HepG2 (cell line): Measurements from ENCODE around the gene FGF19. TPM values are rescaled to one million over a fixed set of nuclear protein-coding genes. Genes with fewer than 3 reads are reported as not detected.

Source experiments
- FLYWCH1 ChIP-seq: sonication (generic); formaldehyde crosslinking; IDR thresholded peaks from 2 replicates; pipeline ENCODE4 v1.8.1; 2023; ENCODE audit warnings: mild to moderate bottlenecking, missing genetic modification reagents
- GTF2F1 ChIP-seq: fragments of 150-350 bp; IDR thresholded peaks from 2 replicates; pipeline ENCODE4 v1.6.1; 2014; ENCODE audit warnings: low read length
- HNF4G ChIP-seq, 2 experiments: sonication (generic) in 1 of 2; formaldehyde crosslinking in 1 of 2; IDR thresholded peaks; 2 replicates each; pipeline versions ENCODE4 v1.4.0 to v1.6.1; 2011 to 2020; ENCODE audit warnings: borderline replicate concordance in 2 of 2, low read depth in 2 of 2, mild to moderate bottlenecking in 2 of 2, low read length in 1 of 2, missing genetic modification reagents in 1 of 2, moderate library complexity in 1 of 2
- IKZF1 ChIP-seq: fragments of 450-650 bp; IDR thresholded peaks from 2 replicates; pipeline ENCODE4 v1.7.1; 2016
- KMT2A ChIP-seq: sonication (generic); formaldehyde crosslinking; IDR thresholded peaks from 2 replicates; pipeline ENCODE4 v1.4.0; 2020; ENCODE audit warnings: missing genetic modification reagents
- POLR2AphosphoS5 ChIP-seq: IDR thresholded peaks from 2 replicates; pipeline ENCODE4 v1.6.1; 2012; ENCODE audit warnings: low read depth, low read length
- REXO4 ChIP-seq: sonication (generic); formaldehyde crosslinking; IDR thresholded peaks from 2 replicates; pipeline ENCODE4 v1.8.0; 2022; ENCODE audit warnings: missing genetic modification reagents, mild to moderate bottlenecking, borderline replicate concordance
- SP140L ChIP-seq: sonication (generic); formaldehyde crosslinking; IDR thresholded peaks from 2 replicates; pipeline ENCODE4 v1.4.0; 2020; ENCODE audit warnings: missing genetic modification reagents, borderline replicate concordance
- TCF7 ChIP-seq: sonication (generic); IDR thresholded peaks from 2 replicates; pipeline ENCODE4 v1.6.1; 2016; ENCODE audit warnings: antibody characterized with exemption, low read depth
- ZBTB7A ChIP-seq: sonication (generic); formaldehyde crosslinking; IDR thresholded peaks from 2 replicates; pipeline ENCODE4 v1.8.0; 2022; ENCODE audit warnings: mild to moderate bottlenecking, missing genetic modification reagents
- ZFP90 ChIP-seq: sonication (generic); formaldehyde crosslinking; IDR thresholded peaks from 2 replicates; pipeline ENCODE4 v1.8.0; 2022; ENCODE audit warnings: missing genetic modification reagents, mild to moderate bottlenecking, inconsistent platforms, borderline replicate concordance
- ZKSCAN1 ChIP-seq: fragments of 150-350 bp; IDR thresholded peaks from 2 replicates; pipeline ENCODE4 v1.6.1; 2014; ENCODE audit warnings: low read length
- ZNF260 ChIP-seq: sonication (generic); formaldehyde crosslinking; IDR thresholded peaks from 2 replicates; pipeline ENCODE4 v1.4.0; 2020; ENCODE audit warnings: missing genetic modification reagents, low read depth, mild to moderate bottlenecking, borderline replicate concordance
- ZNF367 ChIP-seq: sonication (generic); formaldehyde crosslinking; IDR thresholded peaks from 2 replicates; pipeline ENCODE4 v1.4.0; 2020; ENCODE audit warnings: missing genetic modification reagents, borderline replicate concordance
- ZSCAN30 ChIP-seq: sonication (generic); formaldehyde crosslinking; IDR thresholded peaks from 2 replicates; pipeline ENCODE4 v1.5.0; 2020; ENCODE audit warnings: mild to moderate bottlenecking, missing genetic modification reagents
- polyA plus RNA-seq, 8 experiments: library from polyadenylated mRNA; depleted of rRNA in 3 of 8; stranded (reverse) in 7 of 8; unstranded in 1 of 8; fragments of >200 nt; fragmentation: Illumina TruSeq in 4 of 8; extraction: Trizol in 4 of 8; gene quantifications; 2 replicates each; pipeline versions ENCODE4 v1.2.1 to v1.2.3, GENCODE V29; 2011 to 2016; ENCODE audit warnings: low read depth in 4 of 8, missing spikeins in 1 of 8, mixed read lengths in 1 of 8; ENCODE audit not compliant: insufficient read depth in 1 of 8
- total RNA-seq, 5 experiments: library from RNA; depleted of rRNA; stranded (reverse); fragments of >200 nt; fragmentation: Illumina TruSeq; extraction: Trizol; gene quantifications; 2 replicates each; pipeline ENCODE4 v1.2.3, GENCODE V29; 2016; ENCODE audit warnings: low read depth in 1 of 5
- TF ChIP-seq, protein P1 (sequence below): sonication (generic); formaldehyde crosslinking; IDR thresholded peaks from 2 replicates; pipeline ENCODE4 v1.8.0; 2022; ENCODE audit warnings: missing genetic modification reagents, mild to moderate bottlenecking, moderate library complexity, borderline replicate concordance
- TF ChIP-seq, protein P2 (sequence below): sonication (generic); formaldehyde crosslinking; IDR thresholded peaks from 2 replicates; pipeline ENCODE4 v1.5.0; 2020; ENCODE audit warnings: missing genetic modification reagents
- TF ChIP-seq, protein P3 (sequence below): sonication (generic); formaldehyde crosslinking; IDR thresholded peaks from 2 replicates; pipeline ENCODE4 v1.5.0; 2020; ENCODE audit warnings: mild to moderate bottlenecking, missing genetic modification reagents
- TF ChIP-seq, protein P4 (sequence below): sonication (generic); formaldehyde crosslinking; IDR thresholded peaks from 2 replicates; pipeline ENCODE4 v1.4.0; 2020; ENCODE audit warnings: missing genetic modification reagents
- TF ChIP-seq, protein P5 (sequence below): sonication (generic); formaldehyde crosslinking; IDR thresholded peaks from 2 replicates; pipeline ENCODE4 v1.8.0; 2022; ENCODE audit warnings: missing genetic modification reagents, mild to moderate bottlenecking, borderline replicate concordance

The FGF19 gene
- total and polyA plus RNA-seq, 2 of the 13 experiments (the other 11 are each of a cell fraction or from before 2014, with no cell fraction given) = 0.07 TPM; not detected in 1

DNA sequence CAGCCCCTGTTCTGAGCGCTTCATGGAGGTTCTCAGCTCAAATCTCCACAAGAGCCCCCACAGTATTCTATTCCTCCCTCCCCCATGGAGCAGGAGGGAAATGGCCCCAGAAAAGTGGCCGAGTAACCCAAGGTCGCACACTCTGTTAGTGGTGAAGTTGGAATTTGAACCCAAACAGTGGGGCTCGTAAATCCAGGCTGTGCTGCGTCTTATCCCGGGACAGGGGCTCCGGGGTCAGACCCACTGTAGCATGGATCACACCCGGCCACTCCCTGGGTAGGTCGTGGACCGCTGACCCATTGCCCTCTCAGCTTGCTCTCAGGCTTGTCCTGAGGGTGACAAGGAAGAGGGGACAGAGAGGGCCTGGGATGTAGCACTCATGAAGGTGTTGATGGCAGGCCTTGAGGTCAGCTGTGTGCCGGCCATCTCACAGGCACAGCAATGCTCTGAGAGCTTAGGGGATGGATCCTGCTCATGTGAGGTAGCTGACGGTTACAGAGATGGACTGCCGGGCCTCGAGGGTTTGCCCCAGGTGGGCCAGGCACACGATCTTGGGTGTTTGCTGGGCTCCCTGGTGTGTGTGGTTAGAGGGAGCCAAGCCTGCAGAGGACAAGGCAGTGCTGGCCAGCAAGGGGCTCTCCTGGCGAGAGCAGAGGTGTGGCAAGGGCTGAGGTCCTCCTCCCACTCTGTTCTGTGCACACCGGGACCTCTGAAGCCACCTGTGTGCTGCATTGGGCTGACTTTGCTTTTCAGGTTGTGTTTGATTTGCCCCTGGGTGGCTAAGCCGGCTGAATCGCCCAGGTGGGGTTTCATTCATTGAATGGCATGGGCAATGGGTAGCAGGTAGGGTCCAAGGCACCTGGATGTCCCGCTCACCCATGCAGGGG is 2.3 kb upstream of the FGF19 start (continued):
- no peak for TF ChIP-seq KMT2A
- no peak for TF ChIP-seq ZFP90 (CRISPR knock-in tag)
- TF ChIP-seq ZBTB7A = peak; percentile 77; the same call in 1 of the 2 replicates
- TF ChIP-seq, protein P1, sequence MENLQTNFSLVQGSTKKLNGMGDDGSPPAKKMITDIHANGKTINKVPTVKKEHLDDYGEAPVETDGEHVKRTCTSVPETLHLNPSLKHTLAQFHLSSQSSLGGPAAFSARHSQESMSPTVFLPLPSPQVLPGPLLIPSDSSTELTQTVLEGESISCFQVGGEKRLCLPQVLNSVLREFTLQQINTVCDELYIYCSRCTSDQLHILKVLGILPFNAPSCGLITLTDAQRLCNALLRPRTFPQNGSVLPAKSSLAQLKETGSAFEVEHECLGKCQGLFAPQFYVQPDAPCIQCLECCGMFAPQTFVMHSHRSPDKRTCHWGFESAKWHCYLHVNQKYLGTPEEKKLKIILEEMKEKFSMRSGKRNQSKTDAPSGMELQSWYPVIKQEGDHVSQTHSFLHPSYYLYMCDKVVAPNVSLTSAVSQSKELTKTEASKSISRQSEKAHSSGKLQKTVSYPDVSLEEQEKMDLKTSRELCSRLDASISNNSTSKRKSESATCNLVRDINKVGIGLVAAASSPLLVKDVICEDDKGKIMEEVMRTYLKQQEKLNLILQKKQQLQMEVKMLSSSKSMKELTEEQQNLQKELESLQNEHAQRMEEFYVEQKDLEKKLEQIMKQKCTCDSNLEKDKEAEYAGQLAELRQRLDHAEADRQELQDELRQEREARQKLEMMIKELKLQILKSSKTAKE (CRISPR knock-in tag) = no peak; the same call in 1 of the 2 replicates
- peak; percentile 71; the same call in 1 of the 2 replicates for TF ChIP-seq HNF4G (IDR thresholded peaks at IDR 0.05; ENCODE audit: borderline replicate concordance, low read depth, low read length)
- peak; percentile 30 for TF ChIP-seq HNF4G (CRISPR knock-in tag; IDR thresholded peaks at IDR 0.05; ENCODE audit: borderline replicate concordance, low read depth)
- TF ChIP-seq, protein P2, sequence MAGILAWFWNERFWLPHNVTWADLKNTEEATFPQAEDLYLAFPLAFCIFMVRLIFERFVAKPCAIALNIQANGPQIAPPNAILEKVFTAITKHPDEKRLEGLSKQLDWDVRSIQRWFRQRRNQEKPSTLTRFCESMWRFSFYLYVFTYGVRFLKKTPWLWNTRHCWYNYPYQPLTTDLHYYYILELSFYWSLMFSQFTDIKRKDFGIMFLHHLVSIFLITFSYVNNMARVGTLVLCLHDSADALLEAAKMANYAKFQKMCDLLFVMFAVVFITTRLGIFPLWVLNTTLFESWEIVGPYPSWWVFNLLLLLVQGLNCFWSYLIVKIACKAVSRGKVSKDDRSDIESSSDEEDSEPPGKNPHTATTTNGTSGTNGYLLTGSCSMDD (CRISPR knock-in tag) = no peak
- no peak for TF ChIP-seq GTF2F1
- TF ChIP-seq IKZF1 = no peak
- TF ChIP-seq, protein P3, sequence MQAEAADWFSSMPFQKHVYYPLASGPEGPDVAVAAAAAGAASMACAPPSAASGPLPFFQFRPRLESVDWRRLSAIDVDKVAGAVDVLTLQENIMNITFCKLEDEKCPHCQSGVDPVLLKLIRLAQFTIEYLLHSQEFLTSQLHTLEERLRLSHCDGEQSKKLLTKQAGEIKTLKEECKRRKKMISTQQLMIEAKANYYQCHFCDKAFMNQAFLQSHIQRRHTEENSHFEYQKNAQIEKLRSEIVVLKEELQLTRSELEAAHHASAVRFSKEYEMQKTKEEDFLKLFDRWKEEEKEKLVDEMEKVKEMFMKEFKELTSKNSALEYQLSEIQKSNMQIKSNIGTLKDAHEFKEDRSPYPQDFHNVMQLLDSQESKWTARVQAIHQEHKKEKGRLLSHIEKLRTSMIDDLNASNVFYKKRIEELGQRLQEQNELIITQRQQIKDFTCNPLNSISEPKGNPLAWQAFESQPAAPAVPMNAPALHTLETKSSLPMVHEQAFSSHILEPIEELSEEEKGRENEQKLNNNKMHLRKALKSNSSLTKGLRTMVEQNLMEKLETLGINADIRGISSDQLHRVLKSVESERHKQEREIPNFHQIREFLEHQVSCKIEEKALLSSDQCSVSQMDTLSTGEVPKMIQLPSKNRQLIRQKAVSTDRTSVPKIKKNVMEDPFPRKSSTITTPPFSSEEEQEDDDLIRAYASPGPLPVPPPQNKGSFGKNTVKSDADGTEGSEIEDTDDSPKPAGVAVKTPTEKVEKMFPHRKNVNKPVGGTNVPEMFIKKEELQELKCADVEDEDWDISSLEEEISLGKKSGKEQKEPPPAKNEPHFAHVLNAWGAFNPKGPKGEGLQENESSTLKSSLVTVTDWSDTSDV (CRISPR knock-in tag) = peak; percentile 79; the same call in 1 of the 2 replicates
- TF ChIP-seq ZNF260 = no peak
- no peak for TF ChIP-seq REXO4 (CRISPR knock-in tag)
- TF ChIP-seq, protein P4, sequence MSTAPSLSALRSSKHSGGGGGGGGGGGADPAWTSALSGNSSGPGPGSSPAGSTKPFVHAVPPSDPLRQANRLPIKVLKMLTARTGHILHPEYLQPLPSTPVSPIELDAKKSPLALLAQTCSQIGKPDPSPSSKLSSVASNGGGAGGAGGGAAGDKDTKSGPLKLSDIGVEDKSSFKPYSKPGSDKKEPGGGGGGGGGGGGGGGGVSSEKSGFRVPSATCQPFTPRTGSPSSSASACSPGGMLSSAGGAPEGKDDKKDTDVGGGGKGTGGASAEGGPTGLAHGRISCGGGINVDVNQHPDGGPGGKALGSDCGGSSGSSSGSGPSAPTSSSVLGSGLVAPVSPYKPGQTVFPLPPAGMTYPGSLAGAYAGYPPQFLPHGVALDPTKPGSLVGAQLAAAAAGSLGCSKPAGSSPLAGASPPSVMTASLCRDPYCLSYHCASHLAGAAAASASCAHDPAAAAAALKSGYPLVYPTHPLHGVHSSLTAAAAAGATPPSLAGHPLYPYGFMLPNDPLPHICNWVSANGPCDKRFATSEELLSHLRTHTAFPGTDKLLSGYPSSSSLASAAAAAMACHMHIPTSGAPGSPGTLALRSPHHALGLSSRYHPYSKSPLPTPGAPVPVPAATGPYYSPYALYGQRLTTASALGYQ = no peak
- no peak for TF ChIP-seq ZKSCAN1
- no peak for TF ChIP-seq SP140L (CRISPR knock-in tag)
- TF ChIP-seq POLR2AphosphoS5 = no peak
- no peak for TF ChIP-seq ZNF367 (CRISPR knock-in tag)
- no peak for TF ChIP-seq ZSCAN30 (CRISPR knock-in tag)
- TF ChIP-seq FLYWCH1 = no peak
- 0 out of 2 replicates have a peak, but pooled peaks have one; percentile 12 for TF ChIP-seq TCF7
- TF ChIP-seq, protein P5, sequence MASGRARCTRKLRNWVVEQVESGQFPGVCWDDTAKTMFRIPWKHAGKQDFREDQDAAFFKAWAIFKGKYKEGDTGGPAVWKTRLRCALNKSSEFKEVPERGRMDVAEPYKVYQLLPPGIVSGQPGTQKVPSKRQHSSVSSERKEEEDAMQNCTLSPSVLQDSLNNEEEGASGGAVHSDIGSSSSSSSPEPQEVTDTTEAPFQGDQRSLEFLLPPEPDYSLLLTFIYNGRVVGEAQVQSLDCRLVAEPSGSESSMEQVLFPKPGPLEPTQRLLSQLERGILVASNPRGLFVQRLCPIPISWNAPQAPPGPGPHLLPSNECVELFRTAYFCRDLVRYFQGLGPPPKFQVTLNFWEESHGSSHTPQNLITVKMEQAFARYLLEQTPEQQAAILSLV (CRISPR knock-in tag) = no peak
